A549 (cell line): ENCODE measurements around the gene NFATC3. TPM values are rescaled to one million over a fixed set of nuclear protein-coding genes. Genes with fewer than 3 reads are reported as not detected.

Experiments
- ATAC-seq, 2 experiments: fragments of 200-7000 bp in 1 of 2; fragments of >200 bp in 1 of 2; cut with Nextera tagmentation in 1 of 2; cut with Tn5 transposase in 1 of 2; 3 replicates each; pipeline versions ENCODE4 v1.8.0 to v1.9.1; 2018 to 2020; ENCODE audit warnings: mild to moderate bottlenecking in 1 of 2, moderate library complexity in 1 of 2
- CTCF ChIA-PET: fragments of 300-600 bp; sonication (Branson Sonifier 250); formaldehyde crosslinking; extraction: SDS; loops from one replicate; lab custom pipeline; 2021; ENCODE audit warnings: antibody characterized with exemption, inconsistent platforms; lab: Yijun Ruan, JAX
- POLR2A ChIA-PET: fragments of 350-600 bp; formaldehyde crosslinking; extraction: SDS; loops from one replicate; lab custom pipeline; 2021; ENCODE audit warnings: antibody characterized with exemption, inconsistent platforms; lab: Yijun Ruan, JAX
- DNase-seq, 2 experiments: peaks; one replicate each; pipeline versions ENCODE4 v3.0.0 to v3.0.0-alpha.2; 2011 to 2016; ENCODE audit warnings: low read depth in 1 of 2, low spot score in 1 of 2
- FAIRE-seq: peaks from 2 replicates; lab custom pipeline; 2011; peaks lifted over from hg19 to GRCh38; lab: Jason Lieb, UNC
- H3K27ac ChIP-seq, 2 experiments: fragments of >200 bp; sonication (Bioruptor Twin); formaldehyde crosslinking; 3 replicates each; pipeline ENCODE4 v1.5.1; 2016 to 2017
- H3K4me1 ChIP-seq: fragments of >200 bp; sonication (Bioruptor Twin); formaldehyde crosslinking; 3 replicates; pipeline ENCODE4 v1.6.1; 2016
- H3K4me2 ChIP-seq: fragments of >200 bp; sonication (Bioruptor Twin); formaldehyde crosslinking; 3 replicates; pipeline ENCODE4 v1.6.1; 2016
- H3K4me3 ChIP-seq: fragments of >200 bp; sonication (Bioruptor Twin); formaldehyde crosslinking; 3 replicates; pipeline ENCODE4 v1.5.1; 2016
- H3K9me3 ChIP-seq: fragments of >200 bp; sonication (Bioruptor Twin); formaldehyde crosslinking; 3 replicates; pipeline ENCODE4 v1.6.1; 2016
- CHD2 ChIP-seq: fragments of 150-350 bp; IDR thresholded peaks from 2 replicates; pipeline ENCODE4 v1.6.1; 2014; ENCODE audit warnings: low read length; ENCODE audit not compliant: partially characterized antibody
- EHF ChIP-seq: fragments of 250-450 bp; sonication (Bioruptor Pico); IDR thresholded peaks from 2 replicates; pipeline ENCODE4 v1.5.0; 2020; ENCODE audit warnings: mild to moderate bottlenecking
- FOXS1 ChIP-seq: fragments of 250-450 bp; sonication (Bioruptor Pico); IDR thresholded peaks from 2 replicates; pipeline ENCODE4 v1.5.0; 2020; ENCODE audit warnings: mild to moderate bottlenecking, moderate library complexity
- JUN ChIP-seq, 2 experiments: fragments of >200 bp; sonication (Bioruptor Twin); formaldehyde crosslinking; IDR thresholded peaks; 2 replicates in 1 of 2; 3 replicates in 1 of 2; pipeline ENCODE4 v1.6.1; 2016 to 2017
- KDM1A ChIP-seq: fragments of 200-600 bp; sonication (generic); IDR thresholded peaks from 2 replicates; pipeline ENCODE4 v1.6.1; 2016; ENCODE audit warnings: low read depth, mild to moderate bottlenecking
- MAZ ChIP-seq: fragments of 150-350 bp; IDR thresholded peaks from 2 replicates; pipeline ENCODE4 v1.6.1; 2014; ENCODE audit warnings: antibody characterized with exemption, low read depth, low read length, borderline replicate concordance
- NFE2L2 ChIP-seq: fragments of 150-350 bp; conservative IDR thresholded peaks from 2 replicates; pipeline ENCODE4 v1.6.1; 2014; ENCODE audit warnings: low read length
- NPAS2 ChIP-seq: fragments of 250-450 bp; sonication (Bioruptor Pico); IDR thresholded peaks from 2 replicates; pipeline ENCODE4 v1.8.0; 2022; ENCODE audit warnings: mild to moderate bottlenecking, moderate library complexity, borderline replicate concordance
- RAD21 ChIP-seq, 2 experiments: fragments of >200 bp in 1 of 2; sonication (Bioruptor Twin) in 1 of 2; formaldehyde crosslinking in 1 of 2; IDR thresholded peaks in 1 of 2; conservative IDR thresholded peaks in 1 of 2; 2 replicates in 1 of 2; 3 replicates in 1 of 2; pipeline ENCODE4 v1.6.1; 2012 to 2018; ENCODE audit warnings: inconsistent platforms in 1 of 2
- RCOR1 ChIP-seq: fragments of 150-350 bp; IDR thresholded peaks from 2 replicates; pipeline ENCODE4 v1.6.1; 2014; ENCODE audit warnings: antibody characterized with exemption, low read length, low read depth
- TFCP2L1 ChIP-seq: fragments of 250-450 bp; sonication (Bioruptor Pico); IDR thresholded peaks from 2 replicates; pipeline ENCODE4 v1.5.0; 2021; ENCODE audit warnings: mild to moderate bottlenecking
- ZC3H11A ChIP-seq: fragments of 450-650 bp; IDR thresholded peaks from 2 replicates; pipeline ENCODE4 v1.6.1; 2014; ENCODE audit warnings: antibody characterized with exemption, mild to moderate bottlenecking
- ZNF302 ChIP-seq: fragments of 250-450 bp; sonication (Bioruptor Pico); IDR thresholded peaks from 2 replicates; pipeline ENCODE4 v1.9.0; 2021; ENCODE audit warnings: inconsistent platforms, mild to moderate bottlenecking, moderate library complexity
- ZSCAN20 ChIP-seq: fragments of 250-450 bp; sonication (Bioruptor Pico); IDR thresholded peaks from 2 replicates; pipeline ENCODE4 v1.8.0; 2022; ENCODE audit warnings: mild to moderate bottlenecking, moderate library complexity
- WGBS: methylation state at CpG from one replicate; pipeline ENCODE4 v1.1.6; 2017; ENCODE audit errors: missing lambda C conversion rate; 5-methylcytosine and 5-hydroxymethylcytosine counted together
- polyA plus RNA-seq, 4 experiments: library from polyadenylated mRNA; depleted of rRNA in 3 of 4; stranded (reverse); fragments of >200 nt; fragmentation: RNase III in 1 of 4; extraction: RNeasy Plus Mini Kit Qiagen cat#74134 plus additional on column Dnase treatment in 1 of 4; gene quantifications; 2 replicates in 3 of 4; 3 replicates in 1 of 4; pipeline ENCODE4 v1.2.3, GENCODE V29; 2011 to 2017
- TF ChIP-seq, protein P1 (sequence below): fragments of >200 bp; sonication (Bioruptor Twin); formaldehyde crosslinking; IDR thresholded peaks from 3 replicates; pipeline ENCODE4 v1.5.1; 2016
- TF ChIP-seq, protein P2 (sequence below): fragments of 450-650 bp; IDR thresholded peaks from 2 replicates; pipeline ENCODE4 v1.6.1; 2014; ENCODE audit warnings: antibody characterized with exemption
- TF ChIP-seq, protein P3 (sequence below): fragments of 200-600 bp; sonication (generic); IDR thresholded peaks from 2 replicates; pipeline ENCODE4 v1.6.1; 2016; ENCODE audit warnings: antibody characterized with exemption, mild to moderate bottlenecking, moderate library complexity
- TF ChIP-seq, protein P4 (sequence below): fragments of 250-450 bp; sonication (Bioruptor Pico); IDR thresholded peaks from 2 replicates; pipeline ENCODE4 v1.5.0; 2021; ENCODE audit warnings: mild to moderate bottlenecking, moderate library complexity, borderline replicate concordance
- TF ChIP-seq, protein P5 (sequence below): fragments of 150-350 bp; IDR thresholded peaks from 2 replicates; pipeline ENCODE4 v1.6.1; 2014; ENCODE audit warnings: low read depth, mild to moderate bottlenecking, low read length

NFATC3 gene
- polyA plus RNA-seq, 2 of the 4 experiments (the other 2 are of a cell fraction): 13.3 to 23.9 TPM

DNA sequence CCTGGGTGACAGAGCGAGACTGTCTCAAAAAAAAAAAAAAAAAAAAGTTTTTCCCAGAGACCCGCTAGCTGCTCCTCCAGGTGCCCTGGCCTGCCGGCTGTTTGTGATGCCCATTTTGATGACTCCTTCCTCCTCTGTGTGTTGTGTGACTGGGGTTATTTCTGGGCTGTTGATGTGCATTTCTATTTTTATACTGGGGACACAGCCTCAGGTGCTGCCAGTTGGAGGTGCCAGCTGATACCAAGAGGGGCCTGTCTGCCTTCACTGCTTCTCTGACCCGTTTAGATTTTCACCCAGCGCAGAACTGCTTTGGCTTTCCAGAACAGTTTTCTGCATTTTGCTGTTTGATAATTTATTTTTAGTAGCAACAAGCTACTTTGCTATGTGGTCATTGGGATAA lies 166.7 kb downstream of the NFATC3 start:
- ChIA-PET CTCF (interaction anchor here (0.6 to 9.0 kb wide), 8 partner anchors 10 to 796 kb away, joined by 3 to 124 read pairs (median 3); partner anchors contain the start of genes PRMT7, SLC7A6 and SLC7A6OS), POLR2A (interaction anchor here (1.1 to 1.4 kb wide), 2 partner anchors 12 to 15 kb away, joined by 3 to 4 read pairs; no protein-coding TSS in a partner anchor)
- DNase-seq (no peak), FAIRE-seq (no peak), ATAC-seq (no peak)
- no peak overlapping the region for H3K27ac ChIP-seq
- no peak overlapping the region for H3K4me2 ChIP-seq
- H3K4me1 ChIP-seq: no peaks in the 10 kb centered on the region
- no peak for TF ChIP-seq MAZ
- TF ChIP-seq, protein P1, sequence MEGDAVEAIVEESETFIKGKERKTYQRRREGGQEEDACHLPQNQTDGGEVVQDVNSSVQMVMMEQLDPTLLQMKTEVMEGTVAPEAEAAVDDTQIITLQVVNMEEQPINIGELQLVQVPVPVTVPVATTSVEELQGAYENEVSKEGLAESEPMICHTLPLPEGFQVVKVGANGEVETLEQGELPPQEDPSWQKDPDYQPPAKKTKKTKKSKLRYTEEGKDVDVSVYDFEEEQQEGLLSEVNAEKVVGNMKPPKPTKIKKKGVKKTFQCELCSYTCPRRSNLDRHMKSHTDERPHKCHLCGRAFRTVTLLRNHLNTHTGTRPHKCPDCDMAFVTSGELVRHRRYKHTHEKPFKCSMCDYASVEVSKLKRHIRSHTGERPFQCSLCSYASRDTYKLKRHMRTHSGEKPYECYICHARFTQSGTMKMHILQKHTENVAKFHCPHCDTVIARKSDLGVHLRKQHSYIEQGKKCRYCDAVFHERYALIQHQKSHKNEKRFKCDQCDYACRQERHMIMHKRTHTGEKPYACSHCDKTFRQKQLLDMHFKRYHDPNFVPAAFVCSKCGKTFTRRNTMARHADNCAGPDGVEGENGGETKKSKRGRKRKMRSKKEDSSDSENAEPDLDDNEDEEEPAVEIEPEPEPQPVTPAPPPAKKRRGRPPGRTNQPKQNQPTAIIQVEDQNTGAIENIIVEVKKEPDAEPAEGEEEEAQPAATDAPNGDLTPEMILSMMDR: no peak
- no peak for TF ChIP-seq EHF (CRISPR knock-in tag)
- TF ChIP-seq RCOR1: no peak
- TF ChIP-seq, protein P2, sequence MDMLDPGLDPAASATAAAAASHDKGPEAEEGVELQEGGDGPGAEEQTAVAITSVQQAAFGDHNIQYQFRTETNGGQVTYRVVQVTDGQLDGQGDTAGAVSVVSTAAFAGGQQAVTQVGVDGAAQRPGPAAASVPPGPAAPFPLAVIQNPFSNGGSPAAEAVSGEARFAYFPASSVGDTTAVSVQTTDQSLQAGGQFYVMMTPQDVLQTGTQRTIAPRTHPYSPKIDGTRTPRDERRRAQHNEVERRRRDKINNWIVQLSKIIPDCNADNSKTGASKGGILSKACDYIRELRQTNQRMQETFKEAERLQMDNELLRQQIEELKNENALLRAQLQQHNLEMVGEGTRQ: no peak
- no peak for TF ChIP-seq ZSCAN20
- TF ChIP-seq TFCP2L1 (CRISPR knock-in tag): no peak
- TF ChIP-seq NFE2L2: no peak
- TF ChIP-seq FOXS1: no peak
- no peak for TF ChIP-seq KDM1A
- TF ChIP-seq, protein P3, sequence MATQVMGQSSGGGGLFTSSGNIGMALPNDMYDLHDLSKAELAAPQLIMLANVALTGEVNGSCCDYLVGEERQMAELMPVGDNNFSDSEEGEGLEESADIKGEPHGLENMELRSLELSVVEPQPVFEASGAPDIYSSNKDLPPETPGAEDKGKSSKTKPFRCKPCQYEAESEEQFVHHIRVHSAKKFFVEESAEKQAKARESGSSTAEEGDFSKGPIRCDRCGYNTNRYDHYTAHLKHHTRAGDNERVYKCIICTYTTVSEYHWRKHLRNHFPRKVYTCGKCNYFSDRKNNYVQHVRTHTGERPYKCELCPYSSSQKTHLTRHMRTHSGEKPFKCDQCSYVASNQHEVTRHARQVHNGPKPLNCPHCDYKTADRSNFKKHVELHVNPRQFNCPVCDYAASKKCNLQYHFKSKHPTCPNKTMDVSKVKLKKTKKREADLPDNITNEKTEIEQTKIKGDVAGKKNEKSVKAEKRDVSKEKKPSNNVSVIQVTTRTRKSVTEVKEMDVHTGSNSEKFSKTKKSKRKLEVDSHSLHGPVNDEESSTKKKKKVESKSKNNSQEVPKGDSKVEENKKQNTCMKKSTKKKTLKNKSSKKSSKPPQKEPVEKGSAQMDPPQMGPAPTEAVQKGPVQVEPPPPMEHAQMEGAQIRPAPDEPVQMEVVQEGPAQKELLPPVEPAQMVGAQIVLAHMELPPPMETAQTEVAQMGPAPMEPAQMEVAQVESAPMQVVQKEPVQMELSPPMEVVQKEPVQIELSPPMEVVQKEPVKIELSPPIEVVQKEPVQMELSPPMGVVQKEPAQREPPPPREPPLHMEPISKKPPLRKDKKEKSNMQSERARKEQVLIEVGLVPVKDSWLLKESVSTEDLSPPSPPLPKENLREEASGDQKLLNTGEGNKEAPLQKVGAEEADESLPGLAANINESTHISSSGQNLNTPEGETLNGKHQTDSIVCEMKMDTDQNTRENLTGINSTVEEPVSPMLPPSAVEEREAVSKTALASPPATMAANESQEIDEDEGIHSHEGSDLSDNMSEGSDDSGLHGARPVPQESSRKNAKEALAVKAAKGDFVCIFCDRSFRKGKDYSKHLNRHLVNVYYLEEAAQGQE: no peak
- TF ChIP-seq ZC3H11A: no peak
- TF ChIP-seq, protein P4, sequence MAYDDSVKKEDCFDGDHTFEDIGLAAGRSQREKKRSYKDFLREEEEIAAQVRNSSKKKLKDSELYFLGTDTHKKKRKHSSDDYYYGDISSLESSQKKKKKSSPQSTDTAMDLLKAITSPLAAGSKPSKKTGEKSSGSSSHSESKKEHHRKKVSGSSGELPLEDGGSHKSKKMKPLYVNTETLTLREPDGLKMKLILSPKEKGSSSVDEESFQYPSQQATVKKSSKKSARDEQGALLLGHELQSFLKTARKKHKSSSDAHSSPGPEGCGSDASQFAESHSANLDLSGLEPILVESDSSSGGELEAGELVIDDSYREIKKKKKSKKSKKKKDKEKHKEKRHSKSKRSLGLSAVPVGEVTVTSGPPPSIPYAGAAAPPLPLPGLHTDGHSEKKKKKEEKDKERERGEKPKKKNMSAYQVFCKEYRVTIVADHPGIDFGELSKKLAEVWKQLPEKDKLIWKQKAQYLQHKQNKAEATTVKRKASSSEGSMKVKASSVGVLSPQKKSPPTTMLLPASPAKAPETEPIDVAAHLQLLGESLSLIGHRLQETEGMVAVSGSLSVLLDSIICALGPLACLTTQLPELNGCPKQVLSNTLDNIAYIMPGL: no peak
- no peak for TF ChIP-seq ZNF302 (CRISPR knock-in tag)
- no peak for TF ChIP-seq CHD2
- no peak for TF ChIP-seq RAD21 (conservative IDR thresholded peaks at IDR 0.05 in 1 of 2, IDR thresholded peaks at IDR 0.05 in 1 of 2)
- no peak for TF ChIP-seq NPAS2 (CRISPR knock-in tag)
- TF ChIP-seq JUN (IDR thresholded peaks at IDR 0.05): no peak
- TF ChIP-seq, protein P5, sequence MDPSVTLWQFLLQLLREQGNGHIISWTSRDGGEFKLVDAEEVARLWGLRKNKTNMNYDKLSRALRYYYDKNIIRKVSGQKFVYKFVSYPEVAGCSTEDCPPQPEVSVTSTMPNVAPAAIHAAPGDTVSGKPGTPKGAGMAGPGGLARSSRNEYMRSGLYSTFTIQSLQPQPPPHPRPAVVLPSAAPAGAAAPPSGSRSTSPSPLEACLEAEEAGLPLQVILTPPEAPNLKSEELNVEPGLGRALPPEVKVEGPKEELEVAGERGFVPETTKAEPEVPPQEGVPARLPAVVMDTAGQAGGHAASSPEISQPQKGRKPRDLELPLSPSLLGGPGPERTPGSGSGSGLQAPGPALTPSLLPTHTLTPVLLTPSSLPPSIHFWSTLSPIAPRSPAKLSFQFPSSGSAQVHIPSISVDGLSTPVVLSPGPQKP: no peak
- no peaks in the 10 kb centered on the region for H3K9me3 ChIP-seq
- WGBS: 83% methylated on average over 5 of the region's 5 CpGs
- H3K4me3 ChIP-seq: no peak overlapping the region
